ENCODE measurements around the gene KIF13A.

DNA sequence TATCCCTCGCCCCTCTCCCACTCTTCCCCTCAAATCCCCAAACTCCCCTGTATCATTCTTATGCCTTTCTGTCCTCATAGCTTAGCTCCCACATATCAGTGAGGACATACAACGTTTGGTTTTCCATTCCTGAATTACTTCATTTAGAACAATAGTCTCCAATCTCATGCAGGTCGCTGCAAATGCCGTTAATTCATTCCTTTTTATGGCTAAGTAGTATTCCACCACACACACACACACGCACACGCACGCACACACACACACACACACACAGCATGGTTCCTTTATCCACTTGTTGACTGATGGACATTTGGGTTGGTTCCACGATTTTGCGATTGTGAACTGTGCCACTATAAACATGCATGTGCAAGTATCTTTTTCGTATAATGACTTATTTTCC, 112.7 kb downstream of the KIF13A start:
- TF ChIP-seq, protein P1, sequence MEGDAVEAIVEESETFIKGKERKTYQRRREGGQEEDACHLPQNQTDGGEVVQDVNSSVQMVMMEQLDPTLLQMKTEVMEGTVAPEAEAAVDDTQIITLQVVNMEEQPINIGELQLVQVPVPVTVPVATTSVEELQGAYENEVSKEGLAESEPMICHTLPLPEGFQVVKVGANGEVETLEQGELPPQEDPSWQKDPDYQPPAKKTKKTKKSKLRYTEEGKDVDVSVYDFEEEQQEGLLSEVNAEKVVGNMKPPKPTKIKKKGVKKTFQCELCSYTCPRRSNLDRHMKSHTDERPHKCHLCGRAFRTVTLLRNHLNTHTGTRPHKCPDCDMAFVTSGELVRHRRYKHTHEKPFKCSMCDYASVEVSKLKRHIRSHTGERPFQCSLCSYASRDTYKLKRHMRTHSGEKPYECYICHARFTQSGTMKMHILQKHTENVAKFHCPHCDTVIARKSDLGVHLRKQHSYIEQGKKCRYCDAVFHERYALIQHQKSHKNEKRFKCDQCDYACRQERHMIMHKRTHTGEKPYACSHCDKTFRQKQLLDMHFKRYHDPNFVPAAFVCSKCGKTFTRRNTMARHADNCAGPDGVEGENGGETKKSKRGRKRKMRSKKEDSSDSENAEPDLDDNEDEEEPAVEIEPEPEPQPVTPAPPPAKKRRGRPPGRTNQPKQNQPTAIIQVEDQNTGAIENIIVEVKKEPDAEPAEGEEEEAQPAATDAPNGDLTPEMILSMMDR (IDR thresholded peaks at IDR 0.05): no peak
- TF ChIP-seq POLR2AphosphoS5 (IDR thresholded peaks at IDR 0.05) (no peak), POLR2A (IDR thresholded peaks at IDR 0.05) (no peak)

Measured in breast epithelium (tissue), 3 donors.